ENCODE data around the gene MEMO1. TPM values are rescaled to one million over a fixed set of nuclear protein-coding genes. Genes with fewer than 3 reads are reported as not detected.
A peak's percentile ranks its signal among the peaks of the same experiment; 100 is the strongest.

Gene MEMO1
- total RNA-seq, 1 experiment from 2014 or later, result 44.4 TPM

DNA sequence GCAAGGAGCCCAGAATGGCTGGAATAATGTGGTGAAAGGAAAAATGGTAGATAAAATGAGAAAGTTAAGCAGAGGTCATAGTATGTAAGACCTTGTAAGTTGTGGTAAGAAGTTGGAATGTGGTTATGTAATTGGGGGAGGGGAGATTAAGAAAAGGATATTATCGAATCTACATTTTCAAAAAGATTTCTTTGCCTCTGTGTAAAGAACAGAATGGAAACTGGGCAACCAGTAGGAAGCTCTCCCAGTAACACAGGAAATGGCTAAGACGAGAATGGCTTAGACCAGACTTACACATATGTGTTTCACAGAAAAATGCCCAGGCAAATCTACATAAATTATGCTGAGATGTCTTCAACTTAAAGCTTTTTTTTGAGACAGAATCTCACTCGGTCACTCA is 13.2 kb downstream of the MEMO1 start (continued):
- TF ChIP-seq, protein P1, sequence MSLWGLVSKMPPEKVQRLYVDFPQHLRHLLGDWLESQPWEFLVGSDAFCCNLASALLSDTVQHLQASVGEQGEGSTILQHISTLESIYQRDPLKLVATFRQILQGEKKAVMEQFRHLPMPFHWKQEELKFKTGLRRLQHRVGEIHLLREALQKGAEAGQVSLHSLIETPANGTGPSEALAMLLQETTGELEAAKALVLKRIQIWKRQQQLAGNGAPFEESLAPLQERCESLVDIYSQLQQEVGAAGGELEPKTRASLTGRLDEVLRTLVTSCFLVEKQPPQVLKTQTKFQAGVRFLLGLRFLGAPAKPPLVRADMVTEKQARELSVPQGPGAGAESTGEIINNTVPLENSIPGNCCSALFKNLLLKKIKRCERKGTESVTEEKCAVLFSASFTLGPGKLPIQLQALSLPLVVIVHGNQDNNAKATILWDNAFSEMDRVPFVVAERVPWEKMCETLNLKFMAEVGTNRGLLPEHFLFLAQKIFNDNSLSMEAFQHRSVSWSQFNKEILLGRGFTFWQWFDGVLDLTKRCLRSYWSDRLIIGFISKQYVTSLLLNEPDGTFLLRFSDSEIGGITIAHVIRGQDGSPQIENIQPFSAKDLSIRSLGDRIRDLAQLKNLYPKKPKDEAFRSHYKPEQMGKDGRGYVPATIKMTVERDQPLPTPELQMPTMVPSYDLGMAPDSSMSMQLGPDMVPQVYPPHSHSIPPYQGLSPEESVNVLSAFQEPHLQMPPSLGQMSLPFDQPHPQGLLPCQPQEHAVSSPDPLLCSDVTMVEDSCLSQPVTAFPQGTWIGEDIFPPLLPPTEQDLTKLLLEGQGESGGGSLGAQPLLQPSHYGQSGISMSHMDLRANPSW (CRISPR knock-in tag; conservative IDR thresholded peaks at IDR 0.05; ENCODE audit: low read depth), result no peak
- TF ChIP-seq FOXJ3 (CRISPR knock-in tag; IDR thresholded peaks at IDR 0.05; ENCODE audit: borderline replicate concordance) (no peak), ZNF317 (CRISPR knock-in tag; IDR thresholded peaks at IDR 0.05; ENCODE audit: borderline replicate concordance, low read depth) (no peak), TCF7 (CRISPR knock-in tag; IDR thresholded peaks at IDR 0.05; ENCODE audit: low read depth) (no peak), SOX15 (CRISPR knock-in tag; IDR thresholded peaks at IDR 0.05) (no peak)
- TF ChIP-seq, protein P2, sequence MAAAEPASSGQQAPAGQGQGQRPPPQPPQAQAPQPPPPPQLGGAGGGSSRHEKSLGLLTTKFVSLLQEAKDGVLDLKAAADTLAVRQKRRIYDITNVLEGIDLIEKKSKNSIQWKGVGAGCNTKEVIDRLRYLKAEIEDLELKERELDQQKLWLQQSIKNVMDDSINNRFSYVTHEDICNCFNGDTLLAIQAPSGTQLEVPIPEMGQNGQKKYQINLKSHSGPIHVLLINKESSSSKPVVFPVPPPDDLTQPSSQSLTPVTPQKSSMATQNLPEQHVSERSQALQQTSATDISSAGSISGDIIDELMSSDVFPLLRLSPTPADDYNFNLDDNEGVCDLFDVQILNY (CRISPR knock-in tag; IDR thresholded peaks at IDR 0.05), result no peak
- TF ChIP-seq, protein P3, sequence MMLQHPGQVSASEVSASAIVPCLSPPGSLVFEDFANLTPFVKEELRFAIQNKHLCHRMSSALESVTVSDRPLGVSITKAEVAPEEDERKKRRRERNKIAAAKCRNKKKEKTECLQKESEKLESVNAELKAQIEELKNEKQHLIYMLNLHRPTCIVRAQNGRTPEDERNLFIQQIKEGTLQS (CRISPR knock-in tag; conservative IDR thresholded peaks at IDR 0.05), result no peak
- TF ChIP-seq, protein P4, sequence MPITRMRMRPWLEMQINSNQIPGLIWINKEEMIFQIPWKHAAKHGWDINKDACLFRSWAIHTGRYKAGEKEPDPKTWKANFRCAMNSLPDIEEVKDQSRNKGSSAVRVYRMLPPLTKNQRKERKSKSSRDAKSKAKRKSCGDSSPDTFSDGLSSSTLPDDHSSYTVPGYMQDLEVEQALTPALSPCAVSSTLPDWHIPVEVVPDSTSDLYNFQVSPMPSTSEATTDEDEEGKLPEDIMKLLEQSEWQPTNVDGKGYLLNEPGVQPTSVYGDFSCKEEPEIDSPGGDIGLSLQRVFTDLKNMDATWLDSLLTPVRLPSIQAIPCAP (CRISPR knock-in tag; IDR thresholded peaks at IDR 0.05), result no peak
- TF ChIP-seq, protein P5, sequence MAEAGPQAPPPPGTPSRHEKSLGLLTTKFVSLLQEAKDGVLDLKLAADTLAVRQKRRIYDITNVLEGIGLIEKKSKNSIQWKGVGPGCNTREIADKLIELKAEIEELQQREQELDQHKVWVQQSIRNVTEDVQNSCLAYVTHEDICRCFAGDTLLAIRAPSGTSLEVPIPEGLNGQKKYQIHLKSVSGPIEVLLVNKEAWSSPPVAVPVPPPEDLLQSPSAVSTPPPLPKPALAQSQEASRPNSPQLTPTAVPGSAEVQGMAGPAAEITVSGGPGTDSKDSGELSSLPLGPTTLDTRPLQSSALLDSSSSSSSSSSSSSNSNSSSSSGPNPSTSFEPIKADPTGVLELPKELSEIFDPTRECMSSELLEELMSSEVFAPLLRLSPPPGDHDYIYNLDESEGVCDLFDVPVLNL (CRISPR knock-in tag; IDR thresholded peaks at IDR 0.05; ENCODE audit: borderline replicate concordance, low read depth), result no peak

DNA sequence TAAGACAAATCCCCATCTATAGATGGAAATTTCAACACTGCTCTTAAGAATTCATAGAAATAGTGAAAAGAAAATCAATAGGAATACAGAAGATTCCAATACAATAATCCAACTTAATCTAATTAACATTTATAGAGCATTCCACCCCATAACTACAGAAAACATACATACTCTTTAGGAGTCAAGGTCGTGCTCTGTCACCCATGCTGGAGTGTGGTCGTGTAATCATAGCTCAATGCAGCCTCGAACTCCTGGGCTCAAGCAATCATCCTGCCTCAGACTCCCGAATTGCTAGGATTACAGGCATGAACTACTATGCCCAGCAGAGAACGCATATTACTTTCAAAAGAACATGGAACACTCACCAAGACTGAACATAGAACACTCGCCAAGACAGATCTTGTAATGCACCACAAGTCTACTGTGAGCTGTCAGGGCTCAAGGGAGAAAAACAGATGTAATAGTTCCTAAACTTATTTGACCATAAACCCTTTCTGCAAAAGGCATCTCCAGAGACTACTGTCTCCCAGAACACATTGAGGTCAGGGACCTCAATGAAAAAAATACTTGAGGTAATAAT is 14.1 kb downstream of the MEMO1 start:
- no peak overlapping the region for H3K4me3 Mint-ChIP-seq
- CTCF ChIA-PET, result no interaction called here
- POLR2A ChIA-PET, result interaction anchor here (0.6 kb wide), 1 partner anchor 17 kb away, joined by 5 read pairs; no protein-coding TSS in a partner anchor
- no peak for ATAC-seq
- no peak for DNase-seq (ENCODE audit: low spot score)
- TF ChIP-seq, protein P6, sequence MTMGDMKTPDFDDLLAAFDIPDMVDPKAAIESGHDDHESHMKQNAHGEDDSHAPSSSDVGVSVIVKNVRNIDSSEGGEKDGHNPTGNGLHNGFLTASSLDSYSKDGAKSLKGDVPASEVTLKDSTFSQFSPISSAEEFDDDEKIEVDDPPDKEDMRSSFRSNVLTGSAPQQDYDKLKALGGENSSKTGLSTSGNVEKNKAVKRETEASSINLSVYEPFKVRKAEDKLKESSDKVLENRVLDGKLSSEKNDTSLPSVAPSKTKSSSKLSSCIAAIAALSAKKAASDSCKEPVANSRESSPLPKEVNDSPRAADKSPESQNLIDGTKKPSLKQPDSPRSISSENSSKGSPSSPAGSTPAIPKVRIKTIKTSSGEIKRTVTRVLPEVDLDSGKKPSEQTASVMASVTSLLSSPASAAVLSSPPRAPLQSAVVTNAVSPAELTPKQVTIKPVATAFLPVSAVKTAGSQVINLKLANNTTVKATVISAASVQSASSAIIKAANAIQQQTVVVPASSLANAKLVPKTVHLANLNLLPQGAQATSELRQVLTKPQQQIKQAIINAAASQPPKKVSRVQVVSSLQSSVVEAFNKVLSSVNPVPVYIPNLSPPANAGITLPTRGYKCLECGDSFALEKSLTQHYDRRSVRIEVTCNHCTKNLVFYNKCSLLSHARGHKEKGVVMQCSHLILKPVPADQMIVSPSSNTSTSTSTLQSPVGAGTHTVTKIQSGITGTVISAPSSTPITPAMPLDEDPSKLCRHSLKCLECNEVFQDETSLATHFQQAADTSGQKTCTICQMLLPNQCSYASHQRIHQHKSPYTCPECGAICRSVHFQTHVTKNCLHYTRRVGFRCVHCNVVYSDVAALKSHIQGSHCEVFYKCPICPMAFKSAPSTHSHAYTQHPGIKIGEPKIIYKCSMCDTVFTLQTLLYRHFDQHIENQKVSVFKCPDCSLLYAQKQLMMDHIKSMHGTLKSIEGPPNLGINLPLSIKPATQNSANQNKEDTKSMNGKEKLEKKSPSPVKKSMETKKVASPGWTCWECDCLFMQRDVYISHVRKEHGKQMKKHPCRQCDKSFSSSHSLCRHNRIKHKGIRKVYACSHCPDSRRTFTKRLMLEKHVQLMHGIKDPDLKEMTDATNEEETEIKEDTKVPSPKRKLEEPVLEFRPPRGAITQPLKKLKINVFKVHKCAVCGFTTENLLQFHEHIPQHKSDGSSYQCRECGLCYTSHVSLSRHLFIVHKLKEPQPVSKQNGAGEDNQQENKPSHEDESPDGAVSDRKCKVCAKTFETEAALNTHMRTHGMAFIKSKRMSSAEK (CRISPR knock-in tag; IDR thresholded peaks at IDR 0.05; ENCODE audit: borderline replicate concordance), result no peak
- no peak for TF ChIP-seq ZNF121 (CRISPR knock-in tag; IDR thresholded peaks at IDR 0.05)
- no peak for TF ChIP-seq CREM (CRISPR knock-in tag; IDR thresholded peaks at IDR 0.05)
- TF ChIP-seq FOXJ3 (CRISPR knock-in tag; IDR thresholded peaks at IDR 0.05; ENCODE audit: borderline replicate concordance), result no peak
- TF ChIP-seq ATF1 (CRISPR knock-in tag; IDR thresholded peaks at IDR 0.05), result no peak
- no peak for TF ChIP-seq ZNF423 (CRISPR knock-in tag; IDR thresholded peaks at IDR 0.05)
- TF ChIP-seq ETV6 (CRISPR knock-in tag; IDR thresholded peaks at IDR 0.05), result no peak
- no peak for TF ChIP-seq RORB (CRISPR knock-in tag; IDR thresholded peaks at IDR 0.05)
- no peak for TF ChIP-seq SP1 (CRISPR knock-in tag; conservative IDR thresholded peaks at IDR 0.05)
- TF ChIP-seq, protein P7, sequence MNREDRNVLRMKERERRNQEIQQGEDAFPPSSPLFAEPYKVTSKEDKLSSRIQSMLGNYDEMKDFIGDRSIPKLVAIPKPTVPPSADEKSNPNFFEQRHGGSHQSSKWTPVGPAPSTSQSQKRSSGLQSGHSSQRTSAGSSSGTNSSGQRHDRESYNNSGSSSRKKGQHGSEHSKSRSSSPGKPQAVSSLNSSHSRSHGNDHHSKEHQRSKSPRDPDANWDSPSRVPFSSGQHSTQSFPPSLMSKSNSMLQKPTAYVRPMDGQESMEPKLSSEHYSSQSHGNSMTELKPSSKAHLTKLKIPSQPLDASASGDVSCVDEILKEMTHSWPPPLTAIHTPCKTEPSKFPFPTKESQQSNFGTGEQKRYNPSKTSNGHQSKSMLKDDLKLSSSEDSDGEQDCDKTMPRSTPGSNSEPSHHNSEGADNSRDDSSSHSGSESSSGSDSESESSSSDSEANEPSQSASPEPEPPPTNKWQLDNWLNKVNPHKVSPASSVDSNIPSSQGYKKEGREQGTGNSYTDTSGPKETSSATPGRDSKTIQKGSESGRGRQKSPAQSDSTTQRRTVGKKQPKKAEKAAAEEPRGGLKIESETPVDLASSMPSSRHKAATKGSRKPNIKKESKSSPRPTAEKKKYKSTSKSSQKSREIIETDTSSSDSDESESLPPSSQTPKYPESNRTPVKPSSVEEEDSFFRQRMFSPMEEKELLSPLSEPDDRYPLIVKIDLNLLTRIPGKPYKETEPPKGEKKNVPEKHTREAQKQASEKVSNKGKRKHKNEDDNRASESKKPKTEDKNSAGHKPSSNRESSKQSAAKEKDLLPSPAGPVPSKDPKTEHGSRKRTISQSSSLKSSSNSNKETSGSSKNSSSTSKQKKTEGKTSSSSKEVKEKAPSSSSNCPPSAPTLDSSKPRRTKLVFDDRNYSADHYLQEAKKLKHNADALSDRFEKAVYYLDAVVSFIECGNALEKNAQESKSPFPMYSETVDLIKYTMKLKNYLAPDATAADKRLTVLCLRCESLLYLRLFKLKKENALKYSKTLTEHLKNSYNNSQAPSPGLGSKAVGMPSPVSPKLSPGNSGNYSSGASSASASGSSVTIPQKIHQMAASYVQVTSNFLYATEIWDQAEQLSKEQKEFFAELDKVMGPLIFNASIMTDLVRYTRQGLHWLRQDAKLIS (CRISPR knock-in tag; IDR thresholded peaks at IDR 0.05; ENCODE audit: borderline replicate concordance), result no peak
- TF ChIP-seq ZNF317 (CRISPR knock-in tag; IDR thresholded peaks at IDR 0.05; ENCODE audit: borderline replicate concordance, low read depth), result no peak
- TF ChIP-seq ESRRA (CRISPR knock-in tag; IDR thresholded peaks at IDR 0.05; ENCODE audit: borderline replicate concordance), result no peak
- peaks cover 17% of the 10 kb centered on the region for H3K4me1 Mint-ChIP-seq
- H3K27ac Mint-ChIP-seq, result peak overlapping the region; percentile 50; the same call in 1 of the 2 replicates
- no peaks in the 10 kb centered on the region for H3K27me3 Mint-ChIP-seq (ENCODE audit: low read depth)
- no peaks in the 10 kb centered on the region for H3K9me3 Mint-ChIP-seq
- H3K36me3 Mint-ChIP-seq, result no peaks in the 10 kb centered on the region

All from WTC11 (cell line).